DMS153 treated with DMSO at 0.1 percent for 48 hours (cell line): Measurements from ENCODE around the gene MAFB.

ENCODE experiments used
- DNase-seq: peaks from one replicate; lab custom pipeline; 2025; ENCODE audit not compliant: unreplicated experiment; lab: John Stamatoyannopoulos, UW

The MAFB gene

DNA sequence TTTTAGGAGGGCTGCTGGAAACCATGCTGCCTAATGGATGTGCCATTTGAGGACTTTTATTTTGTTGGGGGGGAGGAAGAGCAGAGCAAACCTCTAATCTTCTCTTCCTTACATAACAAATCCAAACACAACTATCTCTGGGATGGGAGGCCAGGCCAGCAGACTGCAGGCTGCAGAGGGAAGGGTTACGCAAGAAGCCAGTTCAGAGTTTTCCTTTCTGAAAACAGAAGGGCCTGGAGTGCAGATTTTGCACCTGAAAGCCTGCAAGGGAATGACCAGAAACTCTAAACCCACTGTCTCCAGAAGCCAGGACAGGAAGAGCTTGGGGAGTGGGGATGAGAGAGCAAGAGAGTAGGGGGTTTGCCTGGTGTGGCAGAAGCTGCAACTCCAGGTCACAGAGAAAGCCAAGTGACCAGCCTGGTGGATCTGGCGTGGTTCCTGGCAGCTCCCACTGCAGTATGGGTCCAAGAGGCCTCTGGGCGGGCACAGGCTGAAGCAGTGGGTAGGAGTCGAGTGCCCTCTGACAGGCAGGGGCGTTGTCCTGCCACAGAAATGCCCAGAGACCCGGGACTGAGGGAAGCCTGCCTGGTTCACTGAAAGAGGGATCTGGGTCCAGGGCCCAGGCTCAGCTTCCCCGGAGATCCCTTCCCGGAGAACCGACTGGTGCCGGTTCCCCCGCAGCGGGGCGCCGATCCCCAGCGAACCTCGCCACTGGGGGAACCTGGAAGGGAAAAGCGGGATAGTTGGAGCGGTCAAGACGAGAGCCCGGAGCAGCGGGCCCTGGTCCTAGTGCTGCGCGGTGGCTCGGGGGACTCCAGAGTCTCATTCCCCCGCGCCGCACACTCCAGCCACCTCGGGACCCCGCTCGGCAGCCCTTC lies 6.7 kb downstream of the MAFB start:
- no peak for DNase-seq

DNA sequence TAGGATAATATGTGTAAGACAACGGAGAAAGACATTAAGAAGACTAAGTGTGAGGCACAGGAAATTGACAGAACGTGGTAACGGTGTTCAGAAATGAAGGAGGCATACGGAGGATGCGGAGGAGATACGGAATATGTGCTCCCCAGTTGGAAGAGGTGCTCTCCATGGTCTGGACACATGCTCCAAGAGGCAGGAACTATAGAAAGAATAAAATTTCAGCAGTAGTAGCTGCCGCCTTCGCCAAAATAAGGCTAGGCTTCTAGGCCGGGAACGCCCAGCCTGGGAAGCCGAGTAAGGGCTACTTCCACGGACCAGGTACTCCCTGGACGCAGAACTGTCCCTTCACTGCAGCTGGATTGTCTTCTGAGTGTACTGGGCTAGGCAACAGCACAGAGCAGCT lies 7.4 kb downstream of the MAFB start:
- no peak for DNase-seq

DNA sequence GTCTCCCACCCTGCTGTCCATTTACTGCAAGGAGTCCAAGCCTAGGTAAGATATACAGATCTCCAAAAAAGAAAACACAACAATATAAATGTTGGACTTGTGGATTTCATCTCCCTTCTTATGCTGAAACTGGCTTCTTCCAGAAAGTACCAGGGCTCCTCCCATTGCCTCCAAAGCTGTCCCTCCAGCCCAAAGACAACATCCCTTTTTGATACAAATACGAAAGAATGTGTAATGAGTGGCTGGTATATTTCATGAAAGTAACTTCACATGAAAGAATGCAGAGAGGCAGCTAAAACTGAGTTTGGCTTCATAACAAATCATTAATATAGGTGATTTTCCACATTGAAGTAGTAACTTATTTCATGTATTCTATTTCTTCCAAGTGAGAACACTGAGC lies 7.9 kb downstream of the MAFB start:
- no peak for DNase-seq

DNA sequence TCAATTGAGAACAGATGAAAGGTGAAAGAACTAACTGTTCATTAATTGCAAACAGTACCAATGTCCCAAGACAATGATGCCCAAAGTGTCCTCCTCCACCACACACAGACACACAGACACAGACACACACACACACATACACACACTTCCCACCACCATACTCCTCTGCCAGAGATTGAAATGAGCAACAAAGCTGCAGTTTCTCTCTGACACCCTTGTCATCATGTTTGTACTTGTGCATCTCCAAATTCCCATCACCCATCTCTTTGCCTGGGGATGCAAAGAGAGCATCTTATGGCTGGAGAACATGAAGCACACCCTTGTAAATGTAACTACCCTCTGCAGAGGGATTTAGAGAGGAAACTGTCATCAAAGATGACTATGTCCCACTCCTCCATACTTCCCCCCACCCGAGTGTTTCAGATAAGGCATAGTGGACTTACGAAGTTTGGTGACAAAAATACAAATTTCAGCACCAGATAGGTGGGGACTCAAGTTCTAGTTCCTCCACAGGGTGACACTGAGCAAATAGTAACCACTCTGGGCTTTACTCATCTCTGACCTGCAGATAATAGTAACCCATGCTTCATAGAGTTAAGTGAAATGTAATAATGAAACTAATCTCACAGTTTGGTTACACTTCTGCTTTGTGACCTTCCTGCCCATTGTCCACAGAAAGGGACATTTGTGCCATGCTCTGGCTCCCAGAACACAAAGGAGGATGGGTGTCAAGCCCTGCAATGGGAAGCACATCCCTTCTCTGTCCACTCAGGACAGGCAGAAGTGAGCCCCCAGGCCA lies 8.7 kb downstream of the MAFB start:
- no peak for DNase-seq

DNA sequence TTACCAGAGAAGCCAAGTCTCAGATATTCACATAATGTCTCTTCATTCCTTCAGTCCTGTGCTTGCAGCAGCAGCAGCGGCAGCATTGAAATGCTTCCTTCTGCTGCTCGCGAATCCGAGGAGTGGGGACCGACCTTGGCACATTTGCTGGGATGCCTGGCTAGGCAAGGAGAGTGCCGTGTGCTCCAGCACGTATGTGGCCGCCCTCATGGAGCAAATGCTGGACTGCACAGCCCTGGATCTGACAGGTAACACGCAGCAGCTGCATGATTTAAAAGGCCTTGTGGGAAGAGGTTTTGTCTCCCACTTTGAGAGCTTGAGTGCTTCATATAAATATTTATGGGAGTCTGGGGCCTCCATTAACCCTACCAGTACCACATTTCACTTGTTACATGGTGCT lies 9.9 kb downstream of the MAFB start:
- no peak for DNase-seq

DNA sequence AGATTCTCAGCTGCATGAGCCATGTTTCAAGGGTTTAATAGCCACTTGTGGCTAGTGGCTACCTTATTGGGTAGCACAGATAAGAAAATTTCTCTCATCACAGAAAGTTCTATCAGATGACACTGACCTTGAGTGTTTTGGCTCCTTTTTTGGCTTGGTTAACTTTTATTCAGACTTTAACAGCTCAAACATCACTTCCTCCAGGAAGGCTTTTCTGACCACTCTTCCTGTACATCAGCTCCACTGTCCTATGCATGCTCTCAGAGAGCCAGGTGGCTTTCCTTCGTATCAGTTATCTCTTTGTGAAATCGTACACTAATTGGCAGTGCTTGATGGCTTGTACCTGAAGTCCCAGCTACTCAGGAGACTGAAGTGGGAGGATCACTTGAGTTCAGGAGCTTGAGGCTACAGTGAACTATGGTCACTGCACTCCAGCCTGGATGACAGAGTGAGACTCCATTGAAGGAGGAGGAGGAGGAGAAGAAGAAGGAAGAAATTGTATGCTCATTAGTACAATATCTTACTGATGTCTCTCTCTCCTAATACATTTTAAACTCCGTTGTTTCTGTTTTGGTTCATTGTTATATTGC lies 10.7 kb downstream of the MAFB start:
- DNase-seq = no peak

DNA sequence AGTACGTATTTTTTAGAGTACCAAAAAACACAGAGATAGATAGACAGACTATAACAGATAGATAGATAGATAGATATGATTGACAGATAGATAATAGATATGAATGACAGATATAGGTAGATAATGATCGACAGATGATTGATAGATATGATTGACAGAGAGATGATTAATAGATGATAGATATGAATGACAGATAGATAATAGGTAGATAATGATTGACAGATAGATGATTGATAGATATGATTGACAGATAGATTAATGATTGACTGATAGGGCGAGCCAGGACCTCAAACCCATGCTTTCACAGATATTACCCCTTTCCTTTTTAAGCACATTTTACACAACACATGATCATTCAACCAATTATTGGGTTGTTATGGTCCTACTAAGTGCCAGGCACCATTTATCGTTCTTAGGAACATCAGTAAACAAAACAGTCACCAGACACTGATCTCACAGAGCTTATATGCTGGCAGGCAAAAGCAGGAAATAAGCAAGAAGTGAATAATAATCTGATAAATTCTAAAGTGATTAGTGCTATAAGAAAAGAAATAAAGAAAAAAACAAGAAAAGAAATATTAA lies 11.6 kb downstream of the MAFB start:
- no peak for DNase-seq

DNA sequence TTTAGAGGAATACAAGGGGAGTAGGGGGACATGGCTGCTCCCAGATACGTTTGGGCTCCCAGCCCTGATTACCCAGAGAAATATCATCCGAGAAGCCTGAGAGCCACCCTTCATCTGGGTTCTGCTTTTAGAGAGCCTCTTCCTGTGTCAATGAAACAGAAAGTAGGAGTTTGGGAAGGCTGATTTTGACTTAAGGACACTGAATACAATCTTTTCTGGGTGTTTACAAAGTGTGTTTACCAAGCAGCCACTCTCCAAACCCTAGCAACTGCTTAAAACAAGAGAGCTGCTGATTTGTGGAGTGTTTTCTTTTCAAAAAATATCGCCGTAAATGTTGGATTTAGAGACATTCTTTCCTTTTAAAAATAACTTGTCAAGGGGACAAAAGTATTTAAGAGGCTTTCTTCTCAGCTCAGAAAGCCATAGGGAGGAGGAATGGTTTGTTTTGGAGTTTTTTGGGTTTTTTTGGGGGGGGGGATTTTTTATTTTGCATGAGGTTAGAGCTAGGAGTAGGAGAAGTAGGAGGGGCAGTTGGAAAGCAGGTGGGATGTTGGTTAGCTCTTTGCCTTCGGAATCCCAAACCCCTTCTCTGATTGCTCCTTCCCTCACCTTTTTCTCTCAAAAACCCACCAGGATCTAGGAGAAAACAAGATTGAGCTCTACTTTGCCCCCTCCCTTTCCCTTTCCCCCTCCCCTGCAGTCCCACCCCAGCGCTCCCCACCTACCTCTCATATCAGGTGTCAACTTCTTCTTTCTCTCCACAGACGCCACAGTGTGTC lies 12.4 kb downstream of the MAFB start:
- DNase-seq = no peak

DNA sequence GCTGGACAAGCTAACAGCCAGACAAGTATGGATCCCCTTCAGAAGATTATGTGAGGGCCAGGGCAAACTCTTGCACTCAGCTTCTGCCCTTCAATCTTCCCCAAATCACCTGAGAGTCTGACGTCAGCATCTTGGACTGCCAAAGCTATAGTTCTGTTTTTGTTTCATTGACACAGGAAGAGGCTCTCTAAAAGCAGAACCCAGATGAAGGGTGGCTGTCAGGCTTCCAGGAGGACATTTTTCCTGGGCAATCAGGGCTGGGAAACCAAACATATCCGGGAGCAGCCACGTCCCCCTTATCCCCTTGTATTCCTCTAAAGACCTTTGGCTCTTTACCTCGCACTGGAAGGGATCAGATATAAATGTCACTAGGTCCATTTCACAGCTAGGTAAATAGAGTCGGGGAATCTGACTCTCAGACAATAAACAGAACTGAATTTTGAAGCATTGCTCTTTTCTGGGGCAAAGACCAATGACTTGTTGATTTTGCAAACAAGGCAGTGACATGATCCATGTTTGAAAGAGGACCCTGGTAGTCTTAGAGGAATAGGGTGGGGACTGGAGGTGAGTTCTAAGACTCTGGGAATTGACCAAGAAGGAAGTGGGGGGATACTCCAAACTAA lies 13.3 kb downstream of the MAFB start:
- DNase-seq = no peak

DNA sequence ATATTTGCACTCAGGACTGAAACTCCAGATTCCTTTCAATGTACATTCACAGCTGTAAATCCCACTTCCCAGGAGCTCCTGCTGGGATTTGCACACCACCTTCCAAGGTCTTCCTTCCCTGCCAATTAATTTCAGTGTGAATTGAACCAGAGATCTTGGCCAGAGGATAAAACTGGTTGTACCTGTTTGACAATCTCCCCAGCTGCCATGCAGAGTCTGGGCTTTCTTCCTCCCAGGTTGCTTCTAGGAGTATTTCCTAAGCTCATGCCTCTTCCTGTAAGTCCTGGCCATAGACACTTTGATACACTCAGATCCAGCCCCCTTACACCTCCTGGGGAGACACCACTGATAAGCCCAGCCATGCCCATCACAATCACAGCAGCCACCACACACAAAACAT lies 15.6 kb downstream of the MAFB start:
- DNase-seq = no peak

DNA sequence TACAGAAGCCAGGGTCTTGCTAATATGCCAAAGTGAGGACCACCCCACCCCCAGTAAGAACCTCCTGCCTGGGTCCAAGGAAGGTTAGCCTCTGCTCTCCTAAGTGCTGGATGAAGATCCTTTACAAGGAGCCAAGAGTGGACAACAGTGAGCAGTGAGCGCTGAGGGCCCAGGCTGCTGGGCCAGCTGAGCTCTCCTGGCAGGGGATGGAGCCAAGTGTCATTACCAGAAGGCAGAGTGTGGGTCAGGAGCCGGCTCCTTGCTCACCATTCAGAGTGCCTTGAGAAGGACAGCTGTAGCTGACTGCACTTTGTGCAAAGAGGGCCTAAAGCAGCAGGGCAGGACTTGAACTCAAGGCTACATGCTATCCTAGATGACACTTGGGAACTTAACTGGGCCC lies 16.9 kb downstream of the MAFB start:
- DNase-seq = no peak

DNA sequence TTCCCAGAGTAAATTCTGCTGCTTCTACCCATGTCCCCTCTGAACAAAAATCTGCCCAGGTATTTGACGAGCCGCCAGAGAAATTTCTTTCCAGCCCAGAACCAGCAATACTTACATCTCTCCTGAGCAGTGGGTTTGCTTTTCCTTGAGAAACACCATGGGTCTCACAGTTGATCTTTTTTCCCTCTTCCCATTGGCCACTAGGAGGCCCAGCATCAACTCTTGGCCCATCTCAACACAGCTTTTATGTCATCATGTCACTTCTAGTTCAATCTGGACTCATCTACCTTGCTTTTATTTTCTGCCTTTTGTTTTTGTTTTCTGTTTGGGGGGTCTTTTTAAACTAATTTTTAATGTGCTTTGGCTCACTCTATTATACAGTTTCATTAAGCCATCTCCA lies 18.8 kb downstream of the MAFB start:
- DNase-seq = no peak

DNA sequence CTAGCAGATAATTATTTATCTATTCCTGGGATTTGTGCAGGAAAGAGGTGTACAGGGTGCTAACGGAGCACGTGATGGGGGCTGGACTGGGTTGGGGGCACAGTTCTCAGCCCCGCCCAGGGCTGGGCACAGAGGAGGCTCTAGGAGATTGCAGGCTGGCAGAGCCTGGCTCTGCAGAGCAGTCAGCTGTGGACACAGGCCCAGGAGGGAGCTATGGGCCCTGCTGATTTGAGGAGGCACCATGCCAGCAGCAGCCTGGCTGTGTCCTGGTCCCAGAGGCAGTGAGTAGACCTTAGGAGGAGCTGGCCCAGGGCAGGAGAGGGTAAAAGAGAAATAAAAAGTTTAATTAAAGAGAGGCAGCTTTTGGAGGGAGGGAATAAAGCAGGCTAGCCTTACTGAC lies 19.3 kb downstream of the MAFB start:
- no peak for DNase-seq

DNA sequence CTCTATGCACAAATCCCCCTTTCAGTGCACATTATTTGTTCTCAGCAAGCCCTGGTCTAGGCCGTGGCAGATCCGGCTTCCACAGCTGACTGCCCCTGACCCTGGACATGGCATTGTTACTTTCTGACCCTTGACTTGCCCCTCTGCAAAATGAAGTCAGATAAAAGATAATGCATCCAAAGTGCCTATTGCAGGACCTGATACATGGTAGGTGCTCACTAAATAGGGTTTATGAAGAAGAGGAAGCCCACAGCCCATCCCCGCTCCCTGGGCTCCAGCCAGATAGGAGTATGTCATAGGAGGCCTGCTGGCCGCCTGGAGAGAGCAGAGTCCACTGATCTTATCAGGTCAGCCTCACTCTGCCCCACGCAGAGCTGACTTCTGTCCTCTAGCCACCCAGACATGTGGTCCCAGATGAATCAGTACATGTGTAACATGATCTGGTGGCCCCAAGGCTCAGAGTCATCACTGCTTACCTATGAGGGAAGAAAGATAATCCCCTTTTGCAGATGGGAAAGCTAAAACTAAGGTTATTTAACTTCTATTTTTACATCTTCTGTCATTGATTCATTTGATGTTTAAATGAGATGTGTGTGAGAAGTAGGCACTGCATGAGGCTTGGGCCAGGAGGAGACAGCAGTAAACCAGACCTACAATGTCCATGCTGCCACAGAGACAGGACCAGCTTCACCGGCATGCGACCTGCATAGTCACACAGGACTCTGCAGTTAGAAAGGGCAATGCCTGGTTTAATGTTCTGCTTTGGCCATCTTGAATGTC lies 20.4 kb downstream of the MAFB start:
- no peak for DNase-seq

DNA sequence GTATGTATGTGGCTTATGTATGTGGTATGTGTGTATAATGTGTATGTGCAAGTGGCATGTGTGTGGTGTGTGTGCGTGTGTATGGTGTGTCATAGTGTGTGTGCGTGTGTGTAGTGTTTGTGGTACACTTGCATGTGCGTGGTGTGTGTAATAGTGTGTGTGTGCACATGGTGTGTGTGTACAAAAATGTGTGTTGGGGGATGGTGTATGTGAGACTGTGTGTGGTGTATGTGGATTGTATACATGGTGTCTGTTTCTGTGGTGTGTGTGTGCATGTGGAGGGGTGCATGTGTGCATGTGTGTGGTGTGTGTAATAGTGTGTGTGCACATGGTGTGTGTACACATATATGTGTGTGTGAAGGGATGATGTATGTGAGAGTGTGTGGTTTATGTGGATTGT lies 21.5 kb downstream of the MAFB start:
- no peak for DNase-seq

DNA sequence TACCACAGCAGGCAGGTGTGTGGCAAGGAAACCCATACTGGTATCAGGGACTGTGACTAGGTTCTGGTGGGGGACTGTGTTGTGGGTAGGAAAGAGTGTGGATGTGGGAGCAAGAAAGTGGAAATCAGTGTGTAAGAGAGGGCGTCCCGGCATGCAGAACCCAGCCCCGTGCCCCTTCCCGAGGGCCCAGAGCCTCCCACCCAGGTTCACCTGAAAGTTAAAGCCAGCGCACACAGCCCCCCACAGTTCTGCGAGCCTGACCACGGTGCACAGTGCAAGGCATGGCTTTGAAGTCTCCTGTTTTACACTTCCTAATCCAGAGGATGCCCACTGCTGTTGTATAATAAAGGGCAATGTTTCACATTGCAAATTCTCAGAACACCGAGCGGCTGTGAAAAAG lies 22.7 kb downstream of the MAFB start:
- DNase-seq = no peak

DNA sequence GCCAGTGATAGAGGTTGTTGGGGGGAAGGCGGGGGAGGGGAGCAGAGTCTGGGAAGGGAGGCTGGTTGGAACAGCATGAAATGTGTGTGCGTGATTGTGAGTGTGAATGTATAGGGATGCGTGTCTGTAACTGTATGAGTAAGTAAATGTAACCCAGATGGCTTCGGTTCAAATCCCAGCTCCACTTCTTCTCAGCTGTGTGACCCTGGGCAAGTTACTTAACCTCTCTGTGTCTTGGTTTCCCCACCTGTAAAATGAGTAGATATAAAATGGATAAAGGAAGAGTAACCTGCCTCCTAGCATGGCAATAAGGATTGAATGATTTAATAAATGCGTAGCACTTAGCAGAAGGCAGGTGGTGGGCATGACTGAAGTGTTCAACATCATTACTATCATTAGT lies 24.1 kb downstream of the MAFB start:
- DNase-seq = no peak

DNA sequence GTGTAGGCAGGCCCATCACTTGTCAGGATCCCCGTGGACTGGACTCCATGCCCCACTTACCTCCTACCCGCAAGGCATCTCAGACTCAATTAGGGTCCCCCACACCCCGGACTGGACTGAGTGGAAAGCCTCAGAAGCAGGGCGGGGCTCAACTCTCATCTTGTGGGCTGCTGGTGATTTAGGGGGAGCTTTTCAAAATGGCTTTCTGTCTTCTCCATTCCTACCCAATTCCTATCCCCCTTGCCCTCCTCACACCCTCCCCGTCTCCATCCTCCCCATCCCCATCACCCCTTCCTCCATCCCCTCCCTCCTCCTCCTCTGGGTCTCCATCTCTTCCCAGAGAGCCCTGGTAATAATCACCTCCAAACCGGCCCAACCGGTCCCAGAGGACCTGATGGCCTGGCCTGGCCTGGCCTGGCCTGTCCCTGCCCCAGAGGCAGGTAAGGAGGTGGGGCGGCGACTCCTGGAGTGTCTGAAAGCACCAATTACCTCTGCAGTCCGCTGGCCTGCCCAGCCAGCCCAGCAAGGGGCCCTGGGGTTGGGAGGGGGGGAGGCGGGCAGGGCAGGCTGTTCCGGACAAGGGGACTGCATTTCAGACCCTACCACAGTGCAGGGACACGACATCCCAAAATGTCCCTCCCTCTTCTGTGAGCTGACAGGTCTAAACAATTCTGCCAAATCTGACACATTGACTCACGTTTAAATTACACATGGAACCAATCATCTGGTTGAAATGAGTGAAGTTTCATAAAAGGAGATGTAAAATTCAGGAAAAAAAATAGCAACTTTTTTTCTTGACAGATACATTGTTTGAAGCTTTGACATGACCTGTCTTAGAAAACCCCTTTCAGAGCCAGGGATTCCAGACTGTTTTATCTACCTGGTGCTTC lies 24.8 kb downstream of the MAFB start:
- no peak for DNase-seq

DNA sequence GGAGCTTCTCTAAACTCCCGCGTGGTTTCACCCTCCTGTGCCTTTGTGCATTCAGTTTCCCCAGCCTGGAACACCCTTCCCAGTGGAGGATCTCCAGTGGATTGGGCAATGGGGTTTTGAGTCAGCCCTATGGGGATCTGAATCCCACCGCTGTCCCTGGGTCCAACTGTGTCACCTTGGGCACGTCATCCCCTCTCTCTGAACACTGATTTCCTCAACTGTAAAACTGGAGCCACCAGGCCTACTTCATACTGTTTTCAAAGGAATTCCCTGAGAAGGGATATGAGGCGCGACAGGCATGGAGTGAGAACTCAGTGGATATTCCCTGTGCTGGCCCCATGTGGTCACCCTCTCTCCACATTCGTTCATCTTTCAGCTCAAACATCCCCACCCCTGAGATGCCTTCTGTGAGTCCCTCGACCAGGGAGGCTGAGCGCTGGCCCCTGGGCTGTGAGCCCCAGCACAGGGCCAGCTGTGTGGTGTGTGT lies 25.7 kb downstream of the MAFB start:
- no peak for DNase-seq
